TTC549 (cell line): ENCODE data around the gene QRFP.

Experiments
- FAIRE-seq: peaks from 2 replicates; lab custom pipeline; 2012; peaks lifted over from hg19 to GRCh38; lab: Jason Lieb, UNC

The QRFP gene

GRCh38 chr9:130933114-130934046 is 36.8 kb upstream of the QRFP start:
- no peak for FAIRE-seq

- no peak for FAIRE-seq
Observed at GRCh38 chr9:130932255-130933079, 35.9 kb upstream of the QRFP start.

GRCh38 chr9:130931508-130932254 is 35.1 kb upstream of the QRFP start:
- FAIRE-seq, result no peak

- FAIRE-seq, result no peak
Observed at GRCh38 chr9:130930804-130931349, 34.3 kb upstream of the QRFP start.

GRCh38 chr9:130930132-130930803 is 33.7 kb upstream of the QRFP start:
- no peak for FAIRE-seq

GRCh38 chr9:130929571-130930038 is 33.0 kb upstream of the QRFP start:
- FAIRE-seq, result no peak

- FAIRE-seq, result no peak
Observed at GRCh38 chr9:130927995-130928900, 31.6 kb upstream of the QRFP start.

GRCh38 chr9:130927338-130927737 is 30.7 kb upstream of the QRFP start:
- FAIRE-seq, result no peak

GRCh38 chr9:130925050-130925678 is 28.6 kb upstream of the QRFP start:
- no peak for FAIRE-seq

- FAIRE-seq, result no peak
Observed at GRCh38 chr9:130924448-130924788, 27.8 kb upstream of the QRFP start.

GRCh38 chr9:130923611-130924447 is 27.2 kb upstream of the QRFP start:
- no peak for FAIRE-seq

GRCh38 chr9:130922893-130923610 is 26.4 kb upstream of the QRFP start:
- no peak for FAIRE-seq

GRCh38 chr9:130921989-130922892 is 25.6 kb upstream of the QRFP start:
- no peak for FAIRE-seq

- no peak for FAIRE-seq
Observed at GRCh38 chr9:130921300-130921988, 24.8 kb upstream of the QRFP start.

- no peak for FAIRE-seq
Observed at GRCh38 chr9:130920762-130921299, 24.2 kb upstream of the QRFP start.

- FAIRE-seq, result no peak
Observed at GRCh38 chr9:130920233-130920632, 23.6 kb upstream of the QRFP start.
